ENCODE measurements around the gene CDK18.

Gene CDK18

DNA sequence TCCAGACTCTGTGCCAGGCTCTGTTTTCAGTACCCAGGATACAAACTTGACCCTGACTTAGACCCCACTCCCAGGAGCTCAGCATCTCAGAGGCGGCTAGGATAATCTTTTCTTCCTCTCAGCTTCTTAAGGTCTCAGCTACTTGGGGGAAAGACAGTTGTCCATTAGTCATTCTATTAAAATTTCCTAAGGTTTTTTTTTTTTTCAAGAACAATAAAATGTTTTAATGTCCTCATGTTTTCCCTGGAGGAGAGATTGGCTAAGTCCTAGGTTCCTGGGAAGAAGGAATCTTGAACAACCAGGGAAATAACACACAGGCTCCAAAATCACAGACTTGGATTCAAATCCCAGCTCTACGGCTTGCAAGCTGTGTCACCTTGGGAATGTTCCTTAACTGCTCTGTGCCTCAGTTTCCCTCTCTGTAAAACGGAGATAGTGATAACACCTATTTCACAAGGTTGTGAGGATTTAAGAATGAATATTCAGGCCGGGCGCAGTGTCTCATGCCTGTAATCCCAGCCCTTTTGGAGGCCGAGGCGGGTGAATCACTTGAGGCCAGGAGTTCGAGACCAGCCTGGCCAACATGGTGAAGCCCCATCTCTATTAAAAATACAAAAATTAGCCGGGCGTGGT is 33.0 kb downstream of the CDK18 start:
- H3K27ac ChIP-seq = no peak overlapping the region
- H3K36me3 ChIP-seq (replicated peaks) = no peaks in the 10 kb centered on the region
- in situ Hi-C loops (cut with HindIII; ENCODE audit: low pct_ligation_motif_present, low sequenced_read_pairs) = no loop called here
- no peak for DNase-seq
- no peak overlapping the region for H3K4me3 ChIP-seq (ENCODE audit: low read depth, low read length)
- no peaks in the 10 kb centered on the region for H3K27me3 ChIP-seq (replicated peaks)
- TF ChIP-seq, protein P1, sequence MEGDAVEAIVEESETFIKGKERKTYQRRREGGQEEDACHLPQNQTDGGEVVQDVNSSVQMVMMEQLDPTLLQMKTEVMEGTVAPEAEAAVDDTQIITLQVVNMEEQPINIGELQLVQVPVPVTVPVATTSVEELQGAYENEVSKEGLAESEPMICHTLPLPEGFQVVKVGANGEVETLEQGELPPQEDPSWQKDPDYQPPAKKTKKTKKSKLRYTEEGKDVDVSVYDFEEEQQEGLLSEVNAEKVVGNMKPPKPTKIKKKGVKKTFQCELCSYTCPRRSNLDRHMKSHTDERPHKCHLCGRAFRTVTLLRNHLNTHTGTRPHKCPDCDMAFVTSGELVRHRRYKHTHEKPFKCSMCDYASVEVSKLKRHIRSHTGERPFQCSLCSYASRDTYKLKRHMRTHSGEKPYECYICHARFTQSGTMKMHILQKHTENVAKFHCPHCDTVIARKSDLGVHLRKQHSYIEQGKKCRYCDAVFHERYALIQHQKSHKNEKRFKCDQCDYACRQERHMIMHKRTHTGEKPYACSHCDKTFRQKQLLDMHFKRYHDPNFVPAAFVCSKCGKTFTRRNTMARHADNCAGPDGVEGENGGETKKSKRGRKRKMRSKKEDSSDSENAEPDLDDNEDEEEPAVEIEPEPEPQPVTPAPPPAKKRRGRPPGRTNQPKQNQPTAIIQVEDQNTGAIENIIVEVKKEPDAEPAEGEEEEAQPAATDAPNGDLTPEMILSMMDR (IDR thresholded peaks at IDR 0.05; ENCODE audit: low read depth, low read length, missing control alignments) = no peak

DNA sequence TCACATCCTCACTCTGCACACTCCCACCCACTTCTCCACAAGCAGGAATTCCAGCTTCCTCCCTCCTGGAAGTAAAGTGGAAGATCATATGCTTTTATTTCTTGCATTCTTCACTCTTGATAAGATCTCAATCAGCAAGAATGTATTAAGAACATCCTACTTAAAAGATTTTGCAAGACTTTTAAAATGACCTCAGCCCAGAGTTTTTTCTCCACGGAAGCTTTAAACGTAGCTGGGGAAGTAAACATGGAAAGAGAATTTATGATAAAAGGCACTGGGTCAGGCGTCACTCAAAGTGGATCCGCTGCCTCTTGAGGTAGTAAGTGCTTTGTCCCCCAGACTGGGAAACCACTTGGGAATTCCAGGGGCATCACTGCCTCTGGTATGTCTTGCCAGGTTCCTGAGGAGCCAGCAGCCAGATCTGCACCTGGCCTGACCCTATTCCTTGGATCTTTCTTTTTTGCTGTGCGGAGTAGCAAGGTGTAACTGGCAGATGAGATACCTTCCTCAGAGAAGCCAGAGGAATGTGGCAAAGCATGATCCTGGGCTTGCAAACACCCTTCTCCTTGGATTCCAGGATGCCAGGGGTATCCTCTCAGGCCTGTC is 33.9 kb downstream of the CDK18 start:
- no peak overlapping the region for H3K27ac ChIP-seq
- no peak overlapping the region for H3K4me3 ChIP-seq (ENCODE audit: low read depth, low read length)
- no peaks in the 10 kb centered on the region for H3K36me3 ChIP-seq (replicated peaks)
- no peaks in the 10 kb centered on the region for H3K27me3 ChIP-seq (replicated peaks)
- TF ChIP-seq, protein P1 (IDR thresholded peaks at IDR 0.05; ENCODE audit: low read depth, low read length, missing control alignments) = no peak
- in situ Hi-C loops (cut with HindIII; ENCODE audit: low pct_ligation_motif_present, low sequenced_read_pairs) = no loop called here
- DNase-seq = no peak

DNA sequence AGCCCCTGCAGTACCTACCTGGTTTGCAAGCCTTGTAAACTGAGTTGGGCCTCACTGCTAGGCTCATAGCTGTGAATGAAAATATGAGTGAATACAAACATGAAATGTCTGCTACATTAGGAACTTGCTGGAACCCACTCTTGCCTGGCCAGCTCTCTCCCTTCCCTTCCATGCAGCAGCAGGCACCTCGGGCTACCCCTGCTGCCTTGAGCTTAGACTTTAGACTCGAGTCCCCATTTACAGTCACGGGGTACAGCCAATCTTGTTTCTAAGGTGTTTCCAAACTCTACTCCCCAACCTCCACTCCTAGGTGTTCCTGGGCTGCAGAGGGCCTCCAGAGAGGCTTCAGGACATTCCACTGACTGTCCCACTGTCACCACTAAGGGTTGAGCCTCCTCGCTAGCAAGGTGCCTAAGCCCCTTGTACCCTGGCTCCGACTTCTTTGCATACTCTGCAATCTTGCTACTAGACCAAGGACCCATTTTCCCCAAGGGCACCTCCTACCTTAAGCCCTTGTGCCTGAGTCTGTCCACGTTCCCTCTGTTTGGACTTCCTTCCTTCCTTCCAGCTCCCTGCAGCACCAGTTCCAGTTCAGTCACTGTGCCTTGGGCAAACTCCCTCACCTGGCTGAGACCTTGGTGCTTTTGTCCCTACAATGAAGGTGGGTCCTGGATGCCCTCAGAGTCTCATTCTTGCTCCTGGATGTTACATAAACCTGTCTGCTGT is 36.9 kb downstream of the CDK18 start:
- H3K4me3 ChIP-seq (ENCODE audit: low read depth, low read length) = no peak overlapping the region
- DNase-seq = no peak
- no peaks in the 10 kb centered on the region for H3K27me3 ChIP-seq (replicated peaks)
- TF ChIP-seq, protein P1 (IDR thresholded peaks at IDR 0.05; ENCODE audit: low read depth, low read length, missing control alignments) = no peak
- no peak overlapping the region for H3K27ac ChIP-seq
- in situ Hi-C loops (cut with HindIII; ENCODE audit: low pct_ligation_motif_present, low sequenced_read_pairs) = no loop called here
- no peaks in the 10 kb centered on the region for H3K36me3 ChIP-seq (replicated peaks)

DNA sequence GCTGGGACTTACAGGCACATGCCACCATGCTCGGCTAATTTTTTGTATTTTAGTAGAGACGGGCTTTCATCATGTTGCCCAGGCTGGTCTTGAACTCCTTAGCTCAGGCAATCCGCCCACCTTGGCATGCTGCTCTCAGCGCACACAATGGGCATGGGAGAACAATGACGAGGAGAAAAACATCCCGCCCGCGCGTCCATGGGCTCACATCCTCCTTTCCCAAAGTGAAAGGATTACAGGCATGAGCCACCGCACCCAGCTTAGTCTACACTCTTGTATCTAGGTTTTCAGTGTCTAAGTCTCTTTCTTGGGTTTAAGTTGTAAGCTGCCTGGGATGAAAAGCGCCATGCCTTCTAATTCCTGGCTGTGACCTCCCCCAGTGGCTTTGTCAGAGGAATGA is 37.9 kb downstream of the CDK18 start:
- in situ Hi-C loops (cut with HindIII; ENCODE audit: low pct_ligation_motif_present, low sequenced_read_pairs) = no loop called here
- DNase-seq = no peak
- no peaks in the 10 kb centered on the region for H3K36me3 ChIP-seq (replicated peaks)
- no peaks in the 10 kb centered on the region for H3K27me3 ChIP-seq (replicated peaks)
- H3K4me3 ChIP-seq (ENCODE audit: low read depth, low read length) = no peak overlapping the region
- TF ChIP-seq, protein P1 (IDR thresholded peaks at IDR 0.05; ENCODE audit: low read depth, low read length, missing control alignments) = no peak
- H3K27ac ChIP-seq = no peak overlapping the region

DNA sequence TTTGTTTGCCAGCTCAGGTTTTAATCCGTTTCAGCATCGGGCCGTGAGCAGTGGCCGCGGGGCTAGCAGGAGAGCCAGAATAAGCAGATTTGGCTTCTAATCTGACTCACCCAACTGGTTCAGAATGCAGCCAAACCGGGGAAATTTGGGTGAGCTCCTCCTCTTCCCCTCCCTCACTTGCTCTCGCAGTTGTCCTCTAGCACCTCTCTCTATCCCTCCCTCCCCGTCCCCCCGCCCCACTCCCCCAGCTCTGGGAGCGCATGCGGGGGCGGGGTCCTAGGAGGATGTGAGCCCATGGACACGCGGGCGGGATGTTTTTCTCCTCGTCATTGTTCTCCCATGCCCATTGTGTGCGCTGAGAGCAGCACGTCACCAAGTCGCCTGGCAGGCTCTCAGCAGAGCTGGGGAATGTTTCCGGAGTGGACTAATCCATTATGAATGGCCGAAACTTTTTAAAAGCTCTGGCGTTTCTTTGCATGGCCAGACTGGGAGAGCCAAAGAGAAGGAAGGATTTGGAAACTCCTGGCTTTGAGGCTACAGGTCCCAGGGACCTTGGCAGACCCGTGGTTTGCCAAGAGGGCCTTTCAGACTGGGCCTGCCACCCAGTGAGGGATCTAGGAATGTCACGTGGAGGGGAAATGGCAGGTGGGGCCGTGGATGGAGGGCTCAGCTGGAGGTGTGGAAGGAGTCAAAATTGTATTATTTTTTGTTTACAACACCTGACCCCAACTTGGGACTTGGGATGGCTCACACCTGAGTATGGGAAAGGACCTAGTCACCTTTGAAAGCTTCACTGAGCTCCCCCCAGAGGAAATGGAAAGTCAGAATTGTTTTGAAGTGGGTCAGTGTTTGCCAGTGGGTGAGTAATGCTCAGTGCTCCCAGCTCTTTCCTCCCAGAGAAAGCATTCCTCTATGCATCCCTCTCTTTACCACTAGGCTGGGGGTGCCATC is 39.2 kb downstream of the CDK18 start:
- in situ Hi-C loops (cut with HindIII; ENCODE audit: low pct_ligation_motif_present, low sequenced_read_pairs) = no loop called here
- H3K4me3 ChIP-seq (ENCODE audit: low read depth, low read length) = peak overlapping the region; percentile 35
- peaks cover 3% of the 10 kb centered on the region for H3K27me3 ChIP-seq (replicated peaks)
- H3K36me3 ChIP-seq (replicated peaks) = no peaks in the 10 kb centered on the region
- no peak overlapping the region for H3K27ac ChIP-seq
- TF ChIP-seq, protein P1 (IDR thresholded peaks at IDR 0.05; ENCODE audit: low read depth, low read length, missing control alignments) = no peak
- DNase-seq = peak; percentile 76

Measured in brain microvascular endothelial cell (primary cell).